Measurements from ENCODE around the gene RIPPLY3.

The RIPPLY3 gene

GRCh38 chr21:36968414-36968813, 38.1 kb upstream of the RIPPLY3 start:
- TF ChIP-seq, protein P1, sequence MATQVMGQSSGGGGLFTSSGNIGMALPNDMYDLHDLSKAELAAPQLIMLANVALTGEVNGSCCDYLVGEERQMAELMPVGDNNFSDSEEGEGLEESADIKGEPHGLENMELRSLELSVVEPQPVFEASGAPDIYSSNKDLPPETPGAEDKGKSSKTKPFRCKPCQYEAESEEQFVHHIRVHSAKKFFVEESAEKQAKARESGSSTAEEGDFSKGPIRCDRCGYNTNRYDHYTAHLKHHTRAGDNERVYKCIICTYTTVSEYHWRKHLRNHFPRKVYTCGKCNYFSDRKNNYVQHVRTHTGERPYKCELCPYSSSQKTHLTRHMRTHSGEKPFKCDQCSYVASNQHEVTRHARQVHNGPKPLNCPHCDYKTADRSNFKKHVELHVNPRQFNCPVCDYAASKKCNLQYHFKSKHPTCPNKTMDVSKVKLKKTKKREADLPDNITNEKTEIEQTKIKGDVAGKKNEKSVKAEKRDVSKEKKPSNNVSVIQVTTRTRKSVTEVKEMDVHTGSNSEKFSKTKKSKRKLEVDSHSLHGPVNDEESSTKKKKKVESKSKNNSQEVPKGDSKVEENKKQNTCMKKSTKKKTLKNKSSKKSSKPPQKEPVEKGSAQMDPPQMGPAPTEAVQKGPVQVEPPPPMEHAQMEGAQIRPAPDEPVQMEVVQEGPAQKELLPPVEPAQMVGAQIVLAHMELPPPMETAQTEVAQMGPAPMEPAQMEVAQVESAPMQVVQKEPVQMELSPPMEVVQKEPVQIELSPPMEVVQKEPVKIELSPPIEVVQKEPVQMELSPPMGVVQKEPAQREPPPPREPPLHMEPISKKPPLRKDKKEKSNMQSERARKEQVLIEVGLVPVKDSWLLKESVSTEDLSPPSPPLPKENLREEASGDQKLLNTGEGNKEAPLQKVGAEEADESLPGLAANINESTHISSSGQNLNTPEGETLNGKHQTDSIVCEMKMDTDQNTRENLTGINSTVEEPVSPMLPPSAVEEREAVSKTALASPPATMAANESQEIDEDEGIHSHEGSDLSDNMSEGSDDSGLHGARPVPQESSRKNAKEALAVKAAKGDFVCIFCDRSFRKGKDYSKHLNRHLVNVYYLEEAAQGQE (IDR thresholded peaks at IDR 0.05; ENCODE audit: insufficient read depth in 1 of 2, low read depth in 2 of 2, low read length in 2 of 2): no peak

DNA sequence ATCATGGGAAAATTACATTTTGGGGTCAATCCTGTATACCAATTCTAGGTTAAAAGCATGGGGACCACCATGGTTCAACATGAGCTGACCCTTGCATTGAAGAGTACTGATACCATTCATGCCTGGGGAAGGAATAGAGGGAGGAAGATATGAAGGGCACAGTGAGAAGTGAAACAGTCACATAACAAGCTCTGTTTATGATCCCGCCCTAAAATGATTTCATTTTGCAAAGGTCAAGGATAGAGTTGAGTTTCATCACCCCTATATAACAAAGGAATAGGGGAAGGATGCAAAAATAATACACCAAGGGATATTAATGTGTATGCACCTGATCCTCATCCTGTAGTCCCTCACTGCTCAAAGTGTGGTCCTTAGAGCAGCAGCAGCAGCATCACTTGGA, 37.5 kb upstream of the RIPPLY3 start:
- TF ChIP-seq POLR2AphosphoS5 (IDR thresholded peaks at IDR 0.05; ENCODE audit: low read depth, low read length) (no peak), FOXP2 (optimal IDR thresholded peaks at IDR 0.05; ENCODE audit: borderline replicate concordance, extremely low read depth, extremely low read length, insufficient read depth) (no peak)

DNA sequence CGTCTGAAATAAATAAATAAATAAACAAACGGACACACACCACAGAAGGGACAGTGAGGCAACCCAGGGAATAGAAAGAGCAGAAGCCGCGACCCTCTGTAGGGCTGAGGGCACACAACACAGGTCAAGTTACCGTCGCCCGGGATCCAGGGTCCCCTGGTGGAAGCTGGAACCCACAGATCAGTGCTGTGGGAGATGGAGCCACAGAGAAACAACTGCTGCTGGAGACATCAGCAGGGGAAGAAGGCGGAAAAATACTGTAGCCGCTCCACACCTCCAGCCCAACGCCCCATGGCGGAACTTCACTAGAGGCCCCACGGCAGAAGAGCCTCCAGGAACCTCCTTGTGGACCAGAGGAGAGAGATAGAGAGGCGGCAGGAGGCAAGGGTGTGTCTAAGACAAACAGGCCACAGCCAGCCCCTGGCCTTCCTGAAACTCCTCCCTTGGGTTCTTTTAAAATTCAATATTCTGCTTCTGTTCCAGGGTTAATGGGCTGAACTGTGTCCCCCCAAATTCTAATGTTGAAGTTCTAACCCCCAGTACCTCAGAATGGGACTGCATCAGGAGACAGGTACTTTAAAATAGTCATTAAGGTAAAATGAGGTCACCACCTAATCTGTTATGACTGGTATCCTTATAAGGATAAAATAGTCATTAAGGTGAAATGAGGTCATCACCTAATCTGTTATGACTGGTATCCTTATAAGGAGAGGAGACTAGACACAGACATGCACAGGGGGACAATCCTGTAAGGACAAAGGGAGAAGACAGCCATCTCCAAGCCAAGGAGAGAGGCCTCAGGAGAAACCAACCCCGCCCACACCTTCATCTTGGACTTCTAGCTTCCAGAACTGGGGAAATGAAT, 32.3 kb upstream of the RIPPLY3 start:
- TF ChIP-seq SIN3A (IDR thresholded peaks at IDR 0.05; ENCODE audit: borderline replicate concordance, insufficient read depth, low read length) (no peak), FOXP2 (optimal IDR thresholded peaks at IDR 0.05; ENCODE audit: borderline replicate concordance, extremely low read depth, extremely low read length, insufficient read depth) (no peak), POLR2AphosphoS5 (IDR thresholded peaks at IDR 0.05; ENCODE audit: low read depth, low read length) (no peak), TAF1 (IDR thresholded peaks at IDR 0.05; ENCODE audit: borderline replicate concordance, insufficient read depth, low read length) (no peak)
- TF ChIP-seq, protein P1 (IDR thresholded peaks at IDR 0.05; ENCODE audit: insufficient read depth in 1 of 2, low read depth in 2 of 2, low read length in 2 of 2): no peak

DNA sequence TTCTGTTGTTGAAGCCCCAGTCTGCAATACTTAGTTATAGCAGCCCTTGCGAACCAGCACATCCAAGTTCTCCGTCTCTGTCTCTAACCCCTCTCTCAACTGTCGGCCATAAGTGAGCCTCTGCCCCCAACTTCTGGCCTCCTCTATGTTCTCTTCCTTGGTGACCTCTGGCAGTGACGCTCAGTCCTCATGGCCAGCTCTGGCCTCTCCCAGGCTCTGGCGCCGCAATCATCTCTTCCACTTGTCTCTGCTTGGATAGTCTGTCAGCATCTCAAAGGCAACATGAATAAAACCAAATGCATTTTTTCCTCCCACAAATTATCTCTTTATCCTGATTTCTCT, 31.7 kb upstream of the RIPPLY3 start:
- no peak for TF ChIP-seq FOXP2 (optimal IDR thresholded peaks at IDR 0.05; ENCODE audit: borderline replicate concordance, extremely low read depth, extremely low read length, insufficient read depth)
- no peak for TF ChIP-seq SIN3A (IDR thresholded peaks at IDR 0.05; ENCODE audit: borderline replicate concordance, insufficient read depth, low read length)
- TF ChIP-seq, protein P1 (IDR thresholded peaks at IDR 0.05; ENCODE audit: insufficient read depth in 1 of 2, low read depth in 2 of 2, low read length in 2 of 2): no peak
- TF ChIP-seq TAF1 (IDR thresholded peaks at IDR 0.05; ENCODE audit: borderline replicate concordance, insufficient read depth, low read length): no peak
- TF ChIP-seq POLR2AphosphoS5 (IDR thresholded peaks at IDR 0.05; ENCODE audit: low read depth, low read length): no peak

DNA sequence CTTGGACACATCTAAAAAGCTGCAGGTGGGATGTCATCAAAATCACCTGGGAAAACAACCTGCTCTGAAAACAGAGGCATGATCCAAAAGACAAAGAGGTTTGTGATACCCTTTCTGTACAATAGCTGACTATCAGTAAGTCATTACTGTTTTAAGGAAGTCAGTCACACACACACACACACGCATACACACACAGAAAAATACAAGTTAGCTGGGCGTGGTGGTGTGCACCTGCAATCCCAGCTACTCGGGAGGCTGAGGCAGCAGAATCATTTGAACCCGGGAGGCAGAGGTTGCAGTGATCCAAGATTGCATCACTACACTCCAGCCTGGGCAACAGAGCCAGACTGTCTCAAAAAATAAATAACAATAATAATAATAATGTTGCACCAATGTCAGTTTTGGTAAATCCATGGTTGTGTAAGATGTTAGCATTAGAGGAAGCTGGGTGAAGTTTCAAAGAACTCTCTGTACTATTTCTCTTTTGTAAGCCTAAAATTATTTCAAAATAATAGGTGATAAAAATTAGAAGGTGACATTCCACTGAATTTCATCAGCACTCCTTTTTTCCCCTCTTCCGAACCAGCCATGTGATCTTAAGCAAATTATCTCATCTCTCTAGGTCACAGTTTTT, 30.2 kb upstream of the RIPPLY3 start:
- TF ChIP-seq SIN3A (IDR thresholded peaks at IDR 0.05; ENCODE audit: borderline replicate concordance, insufficient read depth, low read length) (no peak), POLR2AphosphoS5 (IDR thresholded peaks at IDR 0.05; ENCODE audit: low read depth, low read length) (no peak), FOXP2 (optimal IDR thresholded peaks at IDR 0.05; ENCODE audit: borderline replicate concordance, extremely low read depth, extremely low read length, insufficient read depth) (no peak), TAF1 (IDR thresholded peaks at IDR 0.05; ENCODE audit: borderline replicate concordance, insufficient read depth, low read length) (no peak)
- TF ChIP-seq, protein P1 (IDR thresholded peaks at IDR 0.05; ENCODE audit: insufficient read depth in 1 of 2, low read depth in 2 of 2, low read length in 2 of 2): no peak

All from PFSK-1 (cell line).